Stimulated activated CD8-positive, alpha-beta memory T cell treated with anti-CD3 and anti-CD28 coated beads, Interleukin-2, amount 100 ng/mL, for 48 hours (primary cell): ENCODE measurements around the gene GRIN3A.
A peak's percentile ranks its signal among the peaks of the same experiment; 100 is the strongest.
"Not testable (repeated sequence)": the region's sequence is repeated elsewhere in the genome, so short reads cannot be mapped to it uniquely, and the experiment has no call there.

Source experiments
- DNase-seq, 2 donors: peaks; one replicate each; pipeline ENCODE4 v3.0.0-alpha.2; 2020; ENCODE audit warnings: low read depth in 2 of 2

The GRIN3A gene

DNA sequence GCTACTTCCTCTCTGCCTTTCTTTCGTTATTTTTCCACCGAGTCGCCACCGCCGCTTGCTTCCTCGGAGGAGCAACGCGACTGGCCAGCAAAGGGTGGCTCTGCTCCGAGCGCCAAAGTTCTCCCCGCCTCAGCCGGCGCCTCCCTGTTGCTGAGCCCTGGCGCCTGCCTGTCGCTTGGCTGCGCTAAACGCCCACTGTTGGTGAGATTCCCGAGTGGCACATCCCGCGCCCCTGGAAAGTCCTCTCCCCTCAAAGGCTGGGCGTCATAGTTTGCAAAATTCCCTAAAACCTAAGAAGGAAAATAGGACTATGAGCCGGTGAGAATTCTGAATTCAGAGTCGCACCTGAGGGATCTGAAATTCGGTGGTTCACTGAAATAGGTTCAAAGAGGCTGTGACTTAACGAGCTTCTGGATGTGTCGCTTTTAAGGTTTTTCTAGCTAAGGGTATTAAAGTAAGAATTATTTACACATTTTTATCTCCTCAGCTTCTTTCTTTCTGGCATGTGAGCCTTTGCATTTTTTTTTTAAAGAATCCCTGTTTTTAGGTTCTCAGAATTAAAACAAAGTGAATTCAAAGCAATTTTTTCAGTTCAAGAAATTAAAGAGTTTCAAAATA lies at the start of gene GRIN3A:
Gene GRIN3A (minus strand): TSS at position 82 of the 618 bp plus-strand sequence. CDS start 668 bp downstream, outside the sequence.
- no peak for DNase-seq

DNA sequence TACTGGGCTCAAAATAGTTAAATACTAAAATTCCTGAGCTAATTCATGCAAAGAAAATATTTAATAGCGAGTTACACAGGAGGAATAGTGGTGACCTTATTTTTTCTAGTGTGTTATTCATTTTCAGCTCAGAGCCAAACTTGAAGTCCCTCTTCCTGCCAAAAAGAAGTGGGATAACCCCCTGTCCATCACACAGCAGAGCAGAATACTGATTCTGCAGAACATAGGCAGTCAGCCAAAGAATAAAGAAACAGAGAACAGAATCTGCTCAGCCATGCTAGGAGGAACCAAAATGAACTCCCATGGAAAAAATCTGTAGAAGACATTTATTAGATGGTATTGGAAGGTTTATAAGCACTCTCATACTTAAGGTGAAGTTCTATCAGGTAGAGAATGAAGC lies 49.4 kb upstream of the GRIN3A start:
- DNase-seq: no peak

DNA sequence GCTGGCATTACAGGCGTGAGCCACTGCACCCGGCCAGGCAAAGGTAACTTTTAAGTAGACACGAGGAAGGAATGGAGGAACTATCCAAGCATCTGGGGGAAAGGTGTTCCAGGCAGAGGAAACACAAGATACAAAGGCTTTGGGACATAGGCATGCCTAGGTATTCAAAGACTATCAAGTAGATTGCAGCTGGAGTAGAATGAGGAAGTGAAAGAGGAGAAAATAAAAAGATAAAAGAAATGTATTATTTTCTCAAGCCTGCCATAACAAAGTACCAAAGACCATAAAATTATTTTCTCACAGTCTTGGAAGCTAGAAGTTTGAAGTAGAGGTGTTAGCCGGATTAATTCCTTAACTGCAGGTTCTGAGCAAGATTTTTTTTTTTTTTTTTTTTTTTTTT lies 39.9 kb upstream of the GRIN3A start:
- no peak for DNase-seq

DNA sequence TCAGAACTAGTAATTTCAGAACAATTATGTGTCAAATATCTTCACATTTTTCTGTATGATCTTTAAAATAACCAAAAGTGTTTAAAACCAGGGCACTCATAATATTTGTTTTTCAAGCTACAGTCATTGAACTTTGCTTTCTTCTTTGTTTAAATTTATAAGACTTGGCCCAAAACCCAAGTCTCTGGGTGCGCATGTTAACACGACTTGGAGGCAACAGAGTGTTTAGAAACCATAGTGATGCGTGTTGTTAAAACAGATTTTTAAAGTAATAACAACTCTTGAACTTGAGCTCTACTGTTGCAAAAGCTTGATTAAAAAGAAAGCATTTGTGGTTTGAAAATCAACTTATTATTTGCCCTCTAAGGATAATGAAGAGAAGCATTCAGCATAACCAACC lies 26.0 kb upstream of the GRIN3A start:
- DNase-seq: no peak

DNA sequence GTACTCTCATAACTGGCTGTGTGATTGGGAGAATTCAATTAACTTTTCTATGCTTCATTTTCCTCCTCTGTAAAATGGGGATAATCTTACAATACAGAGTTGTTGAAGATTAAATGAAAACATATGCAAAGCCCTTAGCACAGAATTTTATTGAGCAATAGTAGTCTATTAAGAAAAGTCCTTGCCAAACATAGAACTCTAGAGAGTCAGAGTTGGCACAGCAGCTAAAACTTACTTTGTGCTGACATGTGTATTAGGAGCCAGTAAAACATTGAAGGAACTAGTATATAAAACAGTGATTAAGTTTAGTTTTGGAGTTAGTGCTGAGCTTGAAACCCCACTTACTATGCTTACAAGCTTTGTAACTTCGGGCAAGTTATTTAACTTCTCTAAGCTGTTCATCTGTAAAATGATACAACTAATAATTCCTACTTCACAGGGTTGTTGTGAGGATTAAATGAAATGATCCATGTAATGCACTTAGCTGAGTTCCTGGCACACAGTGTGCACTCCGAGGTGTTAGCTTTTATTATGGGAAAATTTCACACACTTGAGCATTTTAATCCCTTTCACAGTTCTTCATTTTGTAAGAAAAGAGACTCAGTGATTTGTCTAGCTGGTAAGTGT lies 20.0 kb upstream of the GRIN3A start:
- no peak for DNase-seq

DNA sequence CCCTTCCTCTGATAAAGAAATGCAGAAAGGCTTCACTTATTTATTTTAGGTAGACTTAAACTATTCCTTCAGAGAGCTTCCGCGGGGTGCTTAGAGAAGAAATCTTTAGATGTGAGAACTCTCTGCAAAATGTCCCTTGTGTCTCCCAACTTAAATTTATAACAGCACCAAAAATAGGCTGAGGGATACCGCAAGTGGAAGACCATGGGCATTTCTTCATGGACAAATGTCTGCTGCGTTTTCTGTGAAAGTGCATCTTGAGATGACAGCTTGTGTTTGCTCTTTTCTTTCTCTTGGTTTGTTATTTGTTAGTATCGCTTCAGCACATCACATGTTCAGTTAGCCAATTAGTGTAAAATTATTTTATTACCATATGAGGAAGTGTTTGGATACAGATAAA lies 15.3 kb upstream of the GRIN3A start:
- no peak for DNase-seq

DNA sequence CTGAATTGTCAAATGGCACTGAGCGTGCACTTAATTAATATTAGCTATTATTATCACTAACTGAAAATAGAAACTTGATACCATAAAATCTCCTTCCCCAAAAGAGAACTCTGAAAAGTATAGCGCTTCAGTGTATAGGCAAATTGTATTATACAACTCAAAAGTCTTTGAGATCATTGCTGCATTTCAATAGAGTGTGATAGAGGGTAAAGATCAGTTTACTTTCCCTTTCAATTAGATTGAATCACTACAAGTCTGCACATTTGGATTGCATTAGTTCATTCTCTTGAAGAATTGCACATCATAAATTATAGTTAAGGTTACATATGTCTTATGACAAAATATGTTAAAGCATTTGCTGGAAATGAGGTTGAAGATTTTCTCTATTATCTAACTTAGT lies 13.4 kb upstream of the GRIN3A start:
- DNase-seq: no peak

DNA sequence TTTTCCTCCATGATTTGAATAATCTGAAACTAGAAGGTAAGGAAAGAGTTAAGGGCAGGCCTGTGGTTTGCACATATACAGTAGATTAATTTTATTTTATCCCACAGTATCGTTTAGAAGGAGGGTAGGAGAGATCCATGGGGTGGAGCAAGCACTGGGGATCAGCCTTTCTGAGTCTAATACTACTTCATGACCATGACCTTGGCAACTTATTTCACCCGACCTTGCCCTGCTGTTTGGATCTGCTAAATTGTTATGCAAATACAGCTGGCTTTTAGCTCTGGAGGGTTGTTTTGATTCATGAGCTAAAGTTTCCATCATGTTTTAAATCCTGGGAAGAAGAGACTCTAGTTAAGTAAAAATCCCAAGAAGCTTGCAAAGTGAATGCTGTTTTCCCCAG lies 864 bp upstream of the GRIN3A start:
- no peak for DNase-seq

DNA sequence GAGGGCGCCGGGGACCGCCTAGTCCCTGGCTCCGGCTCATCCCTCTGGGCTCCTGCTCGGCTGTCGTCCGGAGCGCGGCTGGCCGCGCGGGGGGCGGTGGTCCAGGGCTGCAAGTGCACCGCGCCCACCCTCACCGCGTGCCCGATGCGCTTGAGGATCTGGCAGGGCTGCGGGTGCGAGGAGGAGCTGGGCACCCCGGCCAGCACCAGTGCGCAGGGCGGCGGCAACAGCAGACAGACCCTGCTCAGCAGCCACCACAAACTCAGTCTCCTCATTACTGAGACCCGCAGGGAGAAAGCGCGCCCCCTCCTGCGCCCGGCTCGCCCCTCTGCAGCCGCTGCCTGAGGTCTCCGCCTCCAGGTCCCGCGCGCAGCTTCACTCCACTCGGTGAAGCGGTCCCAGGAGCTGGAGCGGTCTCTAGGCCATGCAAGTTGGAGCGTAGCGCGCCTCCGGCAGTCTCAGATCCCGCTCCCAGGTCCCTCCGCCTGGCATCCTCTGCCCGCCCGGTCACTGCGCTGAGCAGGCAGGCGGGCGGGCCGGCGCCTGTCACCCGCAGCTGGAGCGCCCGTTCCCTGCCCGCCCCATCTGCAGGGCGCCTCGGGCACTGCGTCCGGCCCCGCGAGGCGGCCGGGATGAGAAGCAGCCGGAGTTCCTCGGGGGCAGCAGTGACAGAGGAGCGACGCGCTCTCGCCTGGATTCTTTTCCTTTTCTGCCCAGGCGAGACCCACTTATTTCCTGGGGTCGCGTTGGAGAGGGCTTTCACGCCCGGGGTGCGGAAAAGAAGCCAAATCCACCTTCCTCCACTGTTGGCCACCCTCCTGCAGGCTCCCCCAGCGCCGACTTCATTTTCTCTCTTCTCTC lies 512 bp downstream of the GRIN3A start:
- DNase-seq: no peak

DNA sequence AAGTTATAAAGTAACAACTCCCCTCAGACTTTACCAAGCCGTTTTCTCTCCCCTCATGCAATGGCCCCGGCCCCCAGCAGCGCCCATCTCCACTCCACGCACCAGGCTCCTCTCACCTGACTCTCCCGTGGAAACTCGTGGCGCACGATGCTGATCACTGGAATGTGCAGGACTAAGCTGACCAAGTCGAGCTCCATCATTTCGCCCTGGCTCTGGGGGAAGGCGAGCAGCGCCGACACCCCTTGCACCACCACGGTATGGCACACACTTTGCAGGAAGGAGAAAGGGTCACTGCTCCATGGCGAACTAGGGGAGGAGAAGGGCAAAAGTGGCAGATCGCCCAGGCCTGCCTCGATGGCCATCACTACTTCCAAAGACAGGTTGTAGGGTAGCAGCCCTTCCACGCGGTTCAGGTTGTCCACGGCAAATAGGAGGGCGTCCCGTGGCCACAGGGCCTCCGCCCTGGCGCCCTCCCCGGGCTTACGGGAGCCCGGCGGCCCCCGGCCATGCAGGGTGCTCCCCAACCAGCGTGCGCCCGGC lies 1.2 kb downstream of the GRIN3A start:
- DNase-seq: no peak

DNA sequence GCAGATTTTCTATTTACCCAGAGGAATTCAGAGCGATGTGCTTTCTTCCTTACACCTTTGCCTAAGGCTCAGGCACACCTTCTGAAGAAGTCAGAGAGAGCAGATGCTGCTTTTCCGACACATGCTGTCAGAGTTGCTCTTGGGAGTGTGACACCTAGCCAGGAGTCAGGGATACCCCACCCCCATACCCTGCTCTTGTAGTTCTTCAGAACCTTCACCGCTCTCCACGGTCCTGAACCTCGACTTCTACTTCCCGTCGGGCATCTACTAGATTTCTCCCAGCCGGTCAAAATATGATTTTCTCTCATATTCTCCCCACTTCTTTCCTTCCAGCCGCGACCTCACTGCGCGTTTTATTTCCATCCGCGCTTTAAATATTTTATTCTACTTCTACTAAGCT lies 1.7 kb downstream of the GRIN3A start:
- no peak for DNase-seq

DNA sequence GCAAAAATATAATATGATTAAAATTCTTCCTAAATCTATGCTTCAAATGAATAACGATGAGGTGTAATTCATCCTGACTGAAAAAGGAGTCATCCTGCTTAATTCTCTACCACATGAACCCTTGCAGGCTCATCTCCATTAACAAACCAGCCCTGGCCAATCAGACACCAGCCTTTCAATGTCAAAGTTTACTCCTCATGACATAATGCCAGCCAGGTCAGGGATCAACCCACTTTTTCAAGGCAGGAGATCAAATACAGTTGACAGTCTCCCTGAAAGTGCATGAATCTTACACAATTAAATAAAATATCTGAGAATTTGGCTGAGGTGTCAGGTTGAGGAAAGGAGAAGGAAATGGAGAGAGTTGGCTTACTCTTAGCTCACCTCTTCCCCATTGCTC lies 7.0 kb downstream of the GRIN3A start:
- DNase-seq: no peak

DNA sequence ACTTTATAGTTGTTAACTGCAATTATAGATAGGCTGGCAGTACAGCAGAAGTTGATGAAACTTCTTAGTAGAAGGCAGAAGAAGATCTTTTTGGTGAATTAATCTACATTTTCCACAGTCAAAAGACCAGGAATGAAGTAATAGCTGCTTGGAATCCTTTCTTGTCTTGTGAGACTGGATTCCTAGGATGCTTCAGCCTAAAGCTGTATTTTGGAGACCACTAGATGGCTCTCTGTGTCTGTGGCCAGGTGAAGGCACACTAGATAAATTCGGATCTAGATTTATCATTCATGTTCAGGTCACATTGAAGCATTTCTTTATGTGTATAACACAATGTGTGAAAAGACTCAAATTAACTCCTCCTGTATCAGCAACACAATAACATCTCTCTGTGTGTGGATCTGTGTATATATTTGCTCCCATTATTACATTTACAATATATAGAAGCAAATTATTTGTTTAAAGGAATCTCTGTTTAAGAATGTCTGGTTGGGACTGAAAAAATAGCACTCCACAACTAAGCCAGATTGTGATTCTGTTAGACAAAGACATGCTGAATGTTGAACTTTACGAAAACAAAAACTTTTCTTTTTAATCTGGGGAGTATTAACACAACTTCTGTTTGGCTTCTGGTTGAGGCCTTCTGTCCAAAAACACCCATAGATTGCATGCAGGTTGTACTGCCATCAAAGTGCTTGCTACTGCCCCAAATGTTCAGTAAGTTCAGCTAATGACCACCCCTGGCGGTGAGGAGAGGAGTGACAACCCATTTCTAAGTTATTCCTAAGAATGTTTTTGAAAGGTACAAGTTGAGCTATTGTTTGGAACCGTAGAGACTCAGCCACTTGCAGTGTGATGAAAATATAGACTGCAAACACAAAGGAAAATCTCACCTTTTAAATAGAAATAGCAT lies 10.6 kb downstream of the GRIN3A start:
- DNase-seq: no peak

DNA sequence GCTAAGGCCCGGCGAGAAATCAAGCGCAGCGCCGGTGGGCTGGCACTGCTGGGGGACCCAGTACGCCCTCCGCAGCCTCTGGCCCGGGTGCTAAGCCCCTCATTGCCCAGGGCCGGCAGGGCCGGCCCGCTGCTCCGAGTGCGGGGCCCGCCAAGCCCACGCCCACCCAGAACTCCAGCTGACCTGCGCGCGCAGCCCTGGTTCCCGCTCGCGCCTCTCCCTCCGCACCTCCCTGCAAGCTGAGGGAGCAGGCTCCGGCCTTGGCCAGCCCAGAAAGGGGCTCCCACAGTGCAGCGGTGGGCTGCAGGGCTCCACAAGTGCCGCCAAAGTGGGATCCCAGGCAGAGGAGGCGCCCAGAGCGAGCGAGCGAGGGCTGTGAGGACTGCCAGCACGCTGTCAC lies 14.2 kb downstream of the GRIN3A start:
- not testable (repeated sequence) for DNase-seq

DNA sequence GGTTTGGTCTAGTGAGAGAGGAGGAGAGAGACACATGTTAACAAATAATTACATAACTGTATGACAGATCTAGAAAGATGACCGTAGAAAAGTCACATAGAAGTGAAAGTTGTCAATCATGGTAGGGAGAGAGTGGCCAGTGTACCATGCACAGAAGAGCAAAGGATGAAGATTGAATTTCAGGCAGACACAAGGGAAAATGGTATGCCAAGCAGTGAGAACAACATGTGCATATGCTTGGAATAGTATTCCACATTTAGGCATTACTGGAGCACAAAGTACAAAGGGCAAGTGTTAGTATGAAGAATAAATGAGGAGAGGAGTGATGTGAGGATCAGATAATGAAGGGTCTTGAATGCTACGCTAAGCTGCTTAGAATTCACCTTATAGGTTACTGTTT lies 20.3 kb downstream of the GRIN3A start:
- DNase-seq: no peak

DNA sequence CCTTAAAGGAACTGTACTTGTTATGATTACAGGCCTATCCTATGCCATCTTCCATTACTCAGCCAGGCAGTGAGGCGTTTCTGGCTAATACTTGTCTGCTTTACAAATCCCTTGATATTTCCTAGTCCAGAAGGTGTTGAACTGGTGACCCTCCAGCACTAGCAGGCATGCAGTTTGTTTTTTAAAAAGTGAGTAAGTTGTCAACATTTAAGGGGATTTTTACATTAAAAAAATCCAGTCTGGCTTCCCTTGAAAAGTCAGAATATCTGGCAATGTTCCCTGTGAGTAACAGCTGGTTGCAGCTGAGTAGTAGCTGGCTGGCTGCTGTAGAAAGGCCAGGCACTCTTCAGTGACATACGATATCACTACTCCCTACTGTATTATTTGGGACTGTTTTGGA lies 21.8 kb downstream of the GRIN3A start:
- no peak for DNase-seq

DNA sequence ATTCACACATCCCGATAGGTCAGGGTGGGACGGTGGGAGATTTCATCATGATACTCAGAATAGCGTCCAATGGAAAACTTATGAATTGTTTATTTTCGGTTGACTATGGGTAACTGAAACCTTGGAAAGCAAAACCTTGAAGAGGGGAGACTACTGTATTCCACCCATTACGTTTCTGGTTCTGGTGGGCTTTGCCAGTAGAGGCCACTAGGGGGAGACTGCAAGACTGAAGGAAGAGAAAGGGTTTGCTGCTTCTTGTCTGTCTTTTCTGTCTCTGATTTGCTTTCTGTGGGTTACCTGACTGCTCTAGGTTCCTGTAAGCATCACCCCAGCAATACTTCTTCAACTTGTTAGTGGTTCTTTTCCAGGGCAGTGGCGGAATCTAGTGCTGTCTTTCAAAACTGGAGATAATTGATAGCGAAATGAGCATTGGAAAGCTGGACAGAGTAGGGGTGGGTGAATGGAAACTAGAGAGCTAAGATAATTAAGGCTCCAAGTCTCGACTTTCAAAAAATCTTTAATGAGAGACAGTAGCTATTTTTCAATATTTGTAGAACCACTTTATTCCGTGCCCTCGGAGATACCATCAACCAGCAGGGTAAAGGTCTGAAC lies 27.0 kb downstream of the GRIN3A start:
- DNase-seq: peak; percentile 4 to 15

DNA sequence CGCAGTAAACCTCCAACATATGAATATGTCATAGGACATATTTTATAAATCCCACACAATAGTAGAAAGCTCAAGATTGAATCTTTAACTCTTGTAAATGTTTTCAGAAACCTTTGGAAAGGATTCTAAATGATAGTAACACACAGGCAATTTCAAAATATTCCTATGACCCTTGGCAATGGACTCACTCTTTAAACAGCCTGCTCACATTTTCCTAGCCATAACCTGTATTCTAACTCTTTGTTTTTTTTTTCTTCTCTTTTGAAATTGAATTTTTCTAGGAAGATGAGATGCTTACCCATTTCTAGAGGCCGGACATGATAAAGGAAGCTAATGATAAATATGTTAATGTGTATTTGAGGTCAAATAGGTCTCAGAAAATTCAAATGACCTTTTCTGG lies 29.6 kb downstream of the GRIN3A start:
- DNase-seq: no peak

DNA sequence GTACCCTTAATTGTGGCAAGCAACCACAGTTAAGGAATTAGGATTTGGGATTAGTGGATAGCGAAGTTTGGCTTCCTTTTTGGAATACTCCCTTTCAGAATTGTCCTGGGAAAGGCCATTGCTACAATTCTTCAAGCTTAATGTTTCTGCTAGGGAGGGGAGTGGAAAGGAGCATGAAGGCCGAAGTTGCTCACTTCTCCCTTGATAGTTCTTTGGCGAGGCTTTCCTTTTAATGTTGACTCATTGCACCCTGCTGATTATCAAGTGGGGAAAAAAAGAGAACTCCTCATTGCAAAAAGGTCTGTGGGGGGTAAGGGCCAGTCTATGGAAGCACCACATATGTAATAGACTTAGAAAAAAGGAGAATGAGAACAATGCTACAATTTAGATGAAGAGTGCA lies 30.7 kb downstream of the GRIN3A start:
- DNase-seq: no peak

DNA sequence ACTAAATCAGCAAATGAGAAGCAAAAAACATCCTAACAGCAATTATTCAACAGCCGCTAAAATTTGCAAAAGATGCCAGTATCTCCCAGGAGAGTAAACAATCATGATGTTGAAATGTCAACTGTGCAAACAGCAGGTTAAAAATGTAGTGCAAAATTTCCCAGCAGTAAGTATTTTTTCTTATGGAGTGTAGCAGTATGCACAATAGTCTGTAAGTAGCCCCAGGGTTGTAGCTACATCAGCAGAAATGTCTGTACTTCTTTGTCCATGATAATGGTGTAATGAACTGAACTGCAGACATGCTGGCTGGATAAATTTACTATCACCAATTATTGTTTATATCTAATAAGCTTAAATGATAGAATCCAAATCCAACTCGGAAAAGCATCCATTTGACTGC lies 31.4 kb downstream of the GRIN3A start:
- DNase-seq: no peak

DNA sequence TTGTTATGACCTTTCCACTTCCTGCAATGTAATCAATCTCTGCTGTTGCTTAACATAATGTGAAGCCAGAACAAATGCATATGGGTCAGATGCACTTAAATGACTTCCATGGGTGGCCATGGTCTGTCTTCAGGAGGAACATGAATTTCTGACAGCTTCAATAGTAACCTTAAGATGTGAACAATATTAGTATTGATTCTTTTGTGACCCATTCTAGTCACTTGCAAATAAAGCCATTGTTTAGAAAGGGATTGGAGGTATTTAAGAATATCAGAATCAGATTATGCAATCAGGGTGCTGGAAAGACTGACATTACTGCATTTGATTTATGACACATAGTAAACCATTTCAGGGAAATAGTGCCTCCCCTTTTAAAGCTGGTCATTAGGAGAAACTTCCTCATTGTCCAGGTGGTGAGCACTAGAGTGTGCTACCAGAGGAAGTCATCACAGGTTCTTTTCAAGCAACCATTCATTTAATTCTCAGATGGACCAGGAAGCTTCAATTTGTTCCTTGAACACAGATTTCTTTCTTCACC lies 32.1 kb downstream of the GRIN3A start:
- no peak for DNase-seq
